Measurements from ENCODE around the gene SMCO2. TPM values are rescaled to one million over a fixed set of nuclear protein-coding genes. Genes with fewer than 3 reads are reported as not detected.

SMCO2 gene
- total and polyA plus RNA-seq, 4 experiments from 2014 or later, result not detected

- H3K27ac ChIP-seq (ENCODE audit: low read depth, low read length), result no peak overlapping the region
- no peaks in the 10 kb centered on the region for H3K4me1 ChIP-seq (ENCODE audit: insufficient read depth, low read length)
- POLR2A ChIA-PET (ENCODE audit: partially characterized antibody), result no interaction called here
- Mint-ChIP-seq H3K27ac (no peak overlapping the region), H3K36me3 (no peaks in the 10 kb centered on the region), H3K4me1 (no peaks in the 10 kb centered on the region), H3K9me3 (peaks cover 0 to 10% (median 5%) of the 10 kb centered on the region in 8 donors), H3K27me3 (peaks cover 1 to 9% of the 10 kb centered on the region in 2 donors), H3K4me3 (no peak overlapping the region)
- H3K4me3 ChIP-seq (ENCODE audit: low read length in 2 of 2), result no peak overlapping the region
- no peak for DNase-seq
- no peaks in the 10 kb centered on the region for H3K9me3 ChIP-seq (ENCODE audit: control insufficient read depth in 1 of 2, low read length in 2 of 2)
- CTCF ChIA-PET (ENCODE audit: partially characterized antibody), result no interaction called here
- intact Hi-C loops (cut with micrococcal nuclease), result no loop called here
- H3K36me3 ChIP-seq (ENCODE audit: insufficient read depth, low read length), result no peaks in the 10 kb centered on the region
- no peaks in the 10 kb centered on the region for H3K27me3 ChIP-seq (ENCODE audit: insufficient read depth, low read length)
Observed at GRCh38 chr12:27451036-27451825, 4.7 kb downstream of the SMCO2 start.

- H3K4me3 Mint-ChIP-seq, result no peak overlapping the region
- H3K9me3 ChIP-seq (ENCODE audit: control insufficient read depth in 1 of 2, low read length in 2 of 2), result no peaks in the 10 kb centered on the region
- no peak overlapping the region for H3K4me3 ChIP-seq (ENCODE audit: low read length in 2 of 2)
- no peaks in the 10 kb centered on the region for H3K36me3 Mint-ChIP-seq
- DNase-seq, result no peak
- no peaks in the 10 kb centered on the region for H3K27me3 ChIP-seq (ENCODE audit: insufficient read depth, low read length)
- POLR2A ChIA-PET (ENCODE audit: partially characterized antibody), result interaction anchor here (0.5 kb wide), 1 partner anchor 8 kb away, joined by 3 read pairs; no protein-coding TSS in a partner anchor
- H3K27me3 Mint-ChIP-seq, result peaks cover 3 to 9% of the 10 kb centered on the region in 2 donors
- no peak overlapping the region for H3K27ac Mint-ChIP-seq
- intact Hi-C loops (cut with micrococcal nuclease), result no loop called here
- CTCF ChIA-PET (ENCODE audit: partially characterized antibody), result interaction anchor here (1.0 kb wide), 1 partner anchor 19 kb away, joined by 3 read pairs; no protein-coding TSS in a partner anchor
- H3K9me3 Mint-ChIP-seq, result no peaks in the 10 kb centered on the region
- no peaks in the 10 kb centered on the region for H3K4me1 ChIP-seq (ENCODE audit: insufficient read depth, low read length)
- H3K36me3 ChIP-seq (ENCODE audit: insufficient read depth, low read length), result no peaks in the 10 kb centered on the region
- H3K27ac ChIP-seq (ENCODE audit: low read depth, low read length), result no peak overlapping the region
- H3K4me1 Mint-ChIP-seq, result no peaks in the 10 kb centered on the region
Observed at GRCh38 chr12:27453421-27453820, 6.9 kb downstream of the SMCO2 start.

- CTCF ChIA-PET (ENCODE audit: partially characterized antibody), result no interaction called here
Observed at GRCh38 chr12:27455589-27455988, 9.1 kb downstream of the SMCO2 start.

GRCh38 chr12:27456618-27457017 lies 10.1 kb downstream of the SMCO2 start:
- Histone ChIP-seq H3K4me3 (ENCODE audit: low read length in 2 of 2) (no peak overlapping the region), H3K27ac (ENCODE audit: low read depth, low read length) (no peak overlapping the region), H3K36me3 (ENCODE audit: insufficient read depth, low read length) (no peaks in the 10 kb centered on the region), H3K4me1 (ENCODE audit: insufficient read depth, low read length) (peaks cover 5% of the 10 kb centered on the region), H3K27me3 (ENCODE audit: insufficient read depth, low read length) (no peaks in the 10 kb centered on the region), H3K9me3 (ENCODE audit: control insufficient read depth in 1 of 2, low read length in 2 of 2) (no peaks in the 10 kb centered on the region)
- peaks cover 0 to 7% (median 5%) of the 10 kb centered on the region in 4 donors for H3K4me1 Mint-ChIP-seq
- ChIA-PET POLR2A (ENCODE audit: partially characterized antibody) (no interaction called here), CTCF (ENCODE audit: partially characterized antibody) (no interaction called here)
- H3K36me3 Mint-ChIP-seq, result no peaks in the 10 kb centered on the region
- no peak overlapping the region for H3K27ac Mint-ChIP-seq
- no peak overlapping the region for H3K4me3 Mint-ChIP-seq
- intact Hi-C loops (cut with micrococcal nuclease), result no loop called here
- peaks cover 4 to 16% of the 10 kb centered on the region in 2 donors for H3K27me3 Mint-ChIP-seq
- peaks cover 0 to 4% (median 0%) of the 10 kb centered on the region in 8 donors for H3K9me3 Mint-ChIP-seq
- DNase-seq, result no peak

More at GRCh38 chr12:27455589-27455988, 9.1 kb downstream of the SMCO2 start:
- H3K27ac ChIP-seq (ENCODE audit: low read depth, low read length), result no peak overlapping the region
- peaks cover under 1% of the 10 kb centered on the region for H3K4me1 ChIP-seq (ENCODE audit: insufficient read depth, low read length)
- Mint-ChIP-seq H3K4me3 (no peak overlapping the region), H3K9me3 (peaks cover 0 to 4% (median 0%) of the 10 kb centered on the region in 8 donors), H3K36me3 (no peaks in the 10 kb centered on the region), H3K27ac (no peak overlapping the region), H3K4me1 (peaks cover 0 to 5% (median 3%) of the 10 kb centered on the region in 4 donors), H3K27me3 (peaks cover 4 to 13% of the 10 kb centered on the region in 2 donors)
- POLR2A ChIA-PET (ENCODE audit: partially characterized antibody), result no interaction called here
- no peak overlapping the region for H3K4me3 ChIP-seq (ENCODE audit: low read length in 2 of 2)
- no peak for DNase-seq
- intact Hi-C loops (cut with micrococcal nuclease), result no loop called here
- no peaks in the 10 kb centered on the region for H3K27me3 ChIP-seq (ENCODE audit: insufficient read depth, low read length)
- no peaks in the 10 kb centered on the region for H3K9me3 ChIP-seq (ENCODE audit: control insufficient read depth in 1 of 2, low read length in 2 of 2)
- H3K36me3 ChIP-seq (ENCODE audit: insufficient read depth, low read length), result no peaks in the 10 kb centered on the region

- peaks cover 3 to 12% of the 10 kb centered on the region in 2 donors for H3K27me3 Mint-ChIP-seq
- peaks cover 12% of the 10 kb centered on the region for H3K4me1 ChIP-seq (ENCODE audit: insufficient read depth, low read length)
- H3K36me3 Mint-ChIP-seq, result no peaks in the 10 kb centered on the region
- no peaks in the 10 kb centered on the region for H3K9me3 ChIP-seq (ENCODE audit: control insufficient read depth in 1 of 2, low read length in 2 of 2)
- no peak overlapping the region for H3K27ac ChIP-seq (ENCODE audit: low read depth, low read length)
- peak overlapping the region in 1 of 8 donors; percentile 47 for H3K4me3 Mint-ChIP-seq
- H3K27me3 ChIP-seq (ENCODE audit: insufficient read depth, low read length), result no peaks in the 10 kb centered on the region
- no peak overlapping the region for H3K4me3 ChIP-seq (ENCODE audit: low read length in 2 of 2)
- no peak overlapping the region for H3K27ac Mint-ChIP-seq
- intact Hi-C loops (cut with micrococcal nuclease), result no loop called here
- ChIA-PET POLR2A (ENCODE audit: partially characterized antibody) (no interaction called here), CTCF (ENCODE audit: partially characterized antibody) (no interaction called here)
- no peak for DNase-seq
- H3K4me1 Mint-ChIP-seq, result peaks cover 0 to 16% (median 10%) of the 10 kb centered on the region in 4 donors
- peaks cover 0 to 4% (median 0%) of the 10 kb centered on the region in 8 donors for H3K9me3 Mint-ChIP-seq
- H3K36me3 ChIP-seq (ENCODE audit: insufficient read depth, low read length), result no peaks in the 10 kb centered on the region
Observed at GRCh38 chr12:27460471-27460978, 14.0 kb downstream of the SMCO2 start.

GRCh38 chr12:27462151-27462694 lies 15.7 kb downstream of the SMCO2 start:
- CTCF ChIA-PET (ENCODE audit: partially characterized antibody), result interaction anchor here (1.7 kb wide), 1 partner anchor 28 kb away, joined by 5 read pairs; no protein-coding TSS in a partner anchor
- Histone ChIP-seq H3K4me3 (ENCODE audit: low read length in 2 of 2) (no peak overlapping the region), H3K4me1 (ENCODE audit: insufficient read depth, low read length) (peaks cover 12% of the 10 kb centered on the region), H3K36me3 (ENCODE audit: insufficient read depth, low read length) (no peaks in the 10 kb centered on the region), H3K27ac (ENCODE audit: low read depth, low read length) (no peak overlapping the region), H3K27me3 (ENCODE audit: insufficient read depth, low read length) (no peaks in the 10 kb centered on the region), H3K9me3 (ENCODE audit: control insufficient read depth in 1 of 2, low read length in 2 of 2) (no peaks in the 10 kb centered on the region)
- Mint-ChIP-seq H3K36me3 (no peaks in the 10 kb centered on the region), H3K4me1 (peaks cover 0 to 16% (median 10%) of the 10 kb centered on the region in 4 donors), H3K4me3 (peak overlapping the region in 2 of 8 donors; percentile 19 to 25), H3K9me3 (peaks cover 0 to 4% (median 0%) of the 10 kb centered on the region in 8 donors), H3K27me3 (peaks cover 3 to 14% of the 10 kb centered on the region in 2 donors), H3K27ac (peak overlapping the region in 2 of 7 donors; percentile 20 to 51)
- DNase-seq, result no peak
- intact Hi-C loops (cut with micrococcal nuclease), result no loop called here
- POLR2A ChIA-PET (ENCODE audit: partially characterized antibody), result no interaction called here

- Histone ChIP-seq H3K4me1 (ENCODE audit: insufficient read depth, low read length) (peaks cover 12% of the 10 kb centered on the region), H3K9me3 (ENCODE audit: control insufficient read depth in 1 of 2, low read length in 2 of 2) (no peaks in the 10 kb centered on the region), H3K27me3 (ENCODE audit: insufficient read depth, low read length) (no peaks in the 10 kb centered on the region), H3K36me3 (ENCODE audit: insufficient read depth, low read length) (no peaks in the 10 kb centered on the region), H3K27ac (ENCODE audit: low read depth, low read length) (no peak overlapping the region), H3K4me3 (ENCODE audit: low read length in 2 of 2) (no peak overlapping the region)
- intact Hi-C loops (cut with micrococcal nuclease), result no loop called here
- DNase-seq, result no peak
- H3K27ac Mint-ChIP-seq, result no peak overlapping the region
- no peaks in the 10 kb centered on the region for H3K36me3 Mint-ChIP-seq
- POLR2A ChIA-PET (ENCODE audit: partially characterized antibody), result no interaction called here
- H3K27me3 Mint-ChIP-seq, result peaks cover 2 to 14% of the 10 kb centered on the region in 2 donors
- H3K4me1 Mint-ChIP-seq, result peaks cover 0 to 16% (median 10%) of the 10 kb centered on the region in 4 donors
- no peak overlapping the region for H3K4me3 Mint-ChIP-seq
- peaks cover 0 to 4% (median 0%) of the 10 kb centered on the region in 8 donors for H3K9me3 Mint-ChIP-seq
- CTCF ChIA-PET (ENCODE audit: partially characterized antibody), result interaction anchor here (1.7 kb wide), 1 partner anchor 28 kb away, joined by 5 read pairs; no protein-coding TSS in a partner anchor
Observed at GRCh38 chr12:27462851-27463250, 16.3 kb downstream of the SMCO2 start.

Data from CD4-positive, alpha-beta memory T cell (primary cell).